Measurements from ENCODE around the gene CALN1.
A peak's percentile ranks its signal among the peaks of the same experiment; 100 is the strongest.
"Not testable (repeated sequence)": the region's sequence is repeated elsewhere in the genome, so short reads cannot be mapped to it uniquely, and the experiment has no call there.

CALN1 gene

GRCh38 chr7:71851776-71852498 lies 560.2 kb downstream of the CALN1 start:
- FAIRE-seq, result no peak

DNA sequence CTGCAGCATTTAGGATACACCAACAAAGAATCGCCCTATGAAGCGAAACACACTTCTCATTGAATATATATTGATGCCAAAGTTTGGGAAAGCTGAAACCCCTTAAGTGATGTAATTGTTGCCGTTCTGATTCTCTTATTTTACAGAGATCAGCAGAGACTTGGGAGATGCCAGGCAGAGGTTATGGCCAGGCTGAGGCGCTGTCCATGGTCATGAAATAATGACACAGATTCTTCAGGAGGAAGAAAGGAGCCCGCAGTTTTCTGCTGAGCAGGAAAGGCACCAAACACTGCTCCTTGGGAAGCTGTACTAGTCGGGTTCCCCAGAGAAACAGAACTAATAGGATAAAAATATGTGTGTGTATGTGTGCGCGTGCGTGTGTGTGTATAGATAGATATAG lies 566.0 kb downstream of the CALN1 start:
- no peak for FAIRE-seq

- no peak for FAIRE-seq
These were observed 568.5 kb downstream of the CALN1 start for GRCh38 chr7:71843676-71844075.

DNA sequence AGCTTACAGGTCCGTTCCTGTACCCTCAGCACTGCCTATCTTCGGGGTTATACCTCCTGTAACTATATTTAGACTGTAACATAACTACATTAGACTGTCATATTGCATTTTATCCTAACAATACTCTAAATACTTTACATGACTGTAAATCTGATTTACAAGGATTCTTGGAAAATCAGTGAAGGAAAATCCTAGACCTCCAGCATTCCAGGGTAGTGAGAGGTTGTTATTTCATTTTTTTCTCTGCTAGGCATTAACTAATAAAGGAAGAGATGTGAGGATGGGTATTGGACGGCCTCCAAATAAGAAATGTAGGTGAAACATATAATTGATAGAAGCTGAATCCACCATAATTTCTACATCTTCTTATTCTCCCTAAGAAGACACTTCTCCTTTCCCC lies 569.4 kb downstream of the CALN1 start:
- FAIRE-seq, result no peak

- no peak for FAIRE-seq
These were observed 569.8 kb downstream of the CALN1 start for GRCh38 chr7:71842381-71842780.

DNA sequence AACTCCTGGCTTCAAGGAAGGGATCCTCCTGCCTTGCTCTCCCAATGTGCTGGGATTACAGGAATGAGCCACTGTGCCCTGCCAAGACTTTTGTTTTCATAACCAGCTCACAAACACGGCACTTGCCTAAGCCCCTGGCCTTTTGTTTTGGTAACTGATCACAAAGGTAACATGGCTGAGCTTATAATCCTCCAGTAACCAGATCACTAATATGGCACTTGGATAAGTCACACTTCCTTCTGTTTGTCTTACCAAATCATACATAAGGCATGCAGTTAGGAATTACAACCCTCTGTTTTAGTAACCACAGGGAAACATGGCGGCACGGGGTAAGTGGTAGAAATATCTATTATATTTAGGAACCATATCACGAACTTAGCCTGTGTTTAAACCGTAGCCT lies 577.1 kb downstream of the CALN1 start:
- no peak for FAIRE-seq

DNA sequence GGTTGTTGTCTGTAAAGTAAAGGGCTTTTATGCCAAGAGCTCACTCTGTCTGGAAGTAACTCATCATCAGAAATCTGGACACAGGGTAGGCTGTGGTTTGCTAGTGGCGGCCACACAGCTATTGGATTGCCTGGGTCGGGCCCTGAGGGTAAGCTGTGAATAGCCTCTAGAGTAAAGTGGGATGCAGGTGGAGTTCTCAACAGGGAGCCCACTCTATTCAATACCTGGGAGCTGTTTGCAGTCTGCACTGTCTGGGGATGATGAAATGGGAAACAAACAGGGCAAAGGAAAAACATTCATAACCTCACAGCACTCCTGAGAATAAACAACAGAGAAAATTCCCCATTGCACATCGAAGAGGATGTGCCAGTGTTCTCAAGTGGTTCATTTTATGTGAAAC lies 582.6 kb downstream of the CALN1 start:
- FAIRE-seq, result no peak

DNA sequence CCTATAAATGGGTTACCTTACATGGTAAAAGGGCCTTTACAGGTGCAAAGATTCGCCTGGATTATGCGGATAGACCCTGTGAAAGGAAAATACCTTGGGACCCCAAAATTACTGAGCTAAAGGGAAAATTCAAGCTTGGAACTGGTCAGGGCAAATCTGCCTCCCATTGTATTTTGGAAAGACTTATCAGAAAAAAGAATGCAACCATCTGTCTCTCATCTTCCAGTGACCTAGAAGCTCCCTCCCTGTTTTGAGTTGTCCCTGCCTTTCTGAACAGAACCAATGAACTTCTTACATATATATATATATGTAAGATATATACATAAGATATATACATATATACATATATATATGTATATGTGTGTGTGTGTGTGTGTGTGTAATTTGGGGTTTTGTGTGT lies 583.8 kb downstream of the CALN1 start:
- no peak for FAIRE-seq

DNA sequence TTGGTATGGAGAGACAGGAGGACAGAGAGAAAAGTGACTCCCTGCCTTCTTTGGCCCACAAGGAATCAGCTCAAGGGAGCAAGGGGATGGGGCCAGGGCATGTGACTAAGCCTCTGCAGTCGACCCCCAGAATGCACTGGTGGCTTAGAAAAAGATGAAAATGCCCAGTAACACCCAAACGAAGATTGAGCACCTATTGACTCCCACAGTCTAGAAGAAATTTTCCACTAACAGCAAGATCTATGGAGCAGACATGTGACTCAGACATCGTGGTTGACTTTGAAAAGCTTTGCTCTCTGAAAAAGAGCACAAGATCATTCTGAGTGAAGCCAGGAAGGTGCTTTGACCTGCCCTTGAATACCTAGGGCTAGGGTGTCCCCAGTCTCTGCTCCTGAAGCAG lies 586.0 kb downstream of the CALN1 start:
- FAIRE-seq, result no peak

DNA sequence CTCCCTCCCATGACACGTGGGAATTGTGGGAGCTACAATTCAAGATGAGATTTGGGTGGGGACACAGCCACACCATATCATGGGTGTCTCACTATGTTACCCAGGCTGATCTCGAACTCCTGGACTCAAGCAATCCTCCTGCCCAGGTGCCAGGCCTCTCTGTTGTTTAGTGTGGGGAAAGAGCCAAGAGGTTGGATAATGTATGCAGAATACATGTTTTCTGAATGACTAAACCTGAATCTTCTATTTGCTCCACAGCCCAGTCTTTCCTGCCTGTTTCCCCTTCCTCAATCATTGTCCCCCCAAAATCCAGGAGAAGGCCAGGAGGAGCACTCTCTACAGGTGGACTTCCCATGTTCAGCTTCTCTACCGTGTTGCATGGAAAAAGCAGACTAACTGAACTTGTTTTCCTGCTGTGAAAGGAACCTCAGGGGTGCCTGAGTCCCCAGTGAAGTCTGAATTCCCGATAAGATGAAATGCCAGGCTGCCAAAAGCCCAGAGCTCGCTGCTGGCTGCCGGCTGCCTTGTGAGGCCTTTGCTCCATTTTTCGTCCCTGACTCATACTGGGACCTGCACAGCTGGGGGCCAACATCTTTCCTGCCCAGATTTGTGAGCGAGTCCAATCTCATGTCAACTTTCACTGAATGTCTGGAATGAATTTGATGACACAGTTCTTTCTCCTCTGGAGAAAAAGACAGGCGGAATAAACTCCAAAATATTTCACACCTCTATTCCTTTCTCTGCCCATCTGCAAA lies 588.0 kb downstream of the CALN1 start:
- no peak for FAIRE-seq

DNA sequence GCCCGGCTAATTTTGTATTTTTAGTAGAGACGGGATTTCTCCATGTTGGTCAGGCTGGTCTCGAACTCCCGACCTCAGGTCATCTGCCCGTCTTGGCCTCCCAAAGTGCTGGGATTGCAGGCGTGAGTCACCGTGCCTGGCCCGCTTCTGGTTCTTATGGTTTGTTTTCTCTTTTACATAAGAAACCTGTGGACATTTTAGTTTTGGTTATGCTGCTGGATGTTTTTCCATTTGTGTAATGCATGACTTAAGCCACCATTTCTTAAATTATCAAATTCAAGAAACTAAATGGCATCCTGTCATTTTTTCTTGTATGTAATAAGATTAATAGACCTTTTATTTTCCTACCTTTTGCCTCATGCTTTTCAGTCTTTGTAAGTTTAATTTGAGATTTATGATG lies 589.7 kb downstream of the CALN1 start:
- not testable (repeated sequence) for FAIRE-seq

- no peak for FAIRE-seq
These were observed 594.2 kb downstream of the CALN1 start for GRCh38 chr7:71817916-71818315.

- peak; percentile 89 for FAIRE-seq
These were observed 604.0 kb downstream of the CALN1 start for GRCh38 chr7:71808115-71808514.

GRCh38 chr7:71804256-71804655 lies 607.9 kb downstream of the CALN1 start:
- FAIRE-seq, result no peak

- FAIRE-seq, result no peak
These were observed 610.2 kb downstream of the CALN1 start for GRCh38 chr7:71801976-71802375.

- no peak for FAIRE-seq
These were observed 611.8 kb downstream of the CALN1 start for GRCh38 chr7:71800321-71800720.

GRCh38 chr7:71795410-71795809 lies 616.7 kb downstream of the CALN1 start:
- FAIRE-seq, result no peak

- FAIRE-seq, result no peak
These were observed 618.9 kb downstream of the CALN1 start for GRCh38 chr7:71793251-71793650.

- no peak for FAIRE-seq
These were observed 624.6 kb downstream of the CALN1 start for GRCh38 chr7:71787513-71787912.

- no peak for FAIRE-seq
These were observed 626.9 kb downstream of the CALN1 start for GRCh38 chr7:71785216-71785615.

DNA sequence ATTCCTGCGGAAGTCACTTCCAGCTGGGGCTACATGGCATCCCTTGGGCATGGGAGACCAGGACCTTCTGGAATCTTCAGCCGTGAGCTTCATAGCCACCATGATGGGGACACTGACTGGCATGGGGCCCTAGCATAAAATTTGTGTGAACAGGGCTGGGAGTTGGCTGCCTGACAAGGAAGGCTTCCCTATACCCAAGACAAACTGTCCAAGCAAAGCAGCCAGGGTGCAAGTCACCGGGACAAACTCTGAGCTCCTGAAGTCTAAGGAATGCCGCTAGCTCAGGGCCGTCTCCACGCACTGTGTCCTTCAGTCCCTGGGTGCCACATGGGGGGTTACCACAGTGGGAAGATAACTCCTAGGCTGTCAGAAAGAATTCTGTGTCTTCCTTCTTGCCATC lies 627.4 kb downstream of the CALN1 start:
- no peak for FAIRE-seq

- no peak for FAIRE-seq
These were observed 628.0 kb downstream of the CALN1 start for GRCh38 chr7:71784180-71784579.

- FAIRE-seq, result no peak
These were observed 628.4 kb downstream of the CALN1 start for GRCh38 chr7:71783779-71784178.

- no peak for FAIRE-seq
These were observed 630.1 kb downstream of the CALN1 start for GRCh38 chr7:71782051-71782450.

DNA sequence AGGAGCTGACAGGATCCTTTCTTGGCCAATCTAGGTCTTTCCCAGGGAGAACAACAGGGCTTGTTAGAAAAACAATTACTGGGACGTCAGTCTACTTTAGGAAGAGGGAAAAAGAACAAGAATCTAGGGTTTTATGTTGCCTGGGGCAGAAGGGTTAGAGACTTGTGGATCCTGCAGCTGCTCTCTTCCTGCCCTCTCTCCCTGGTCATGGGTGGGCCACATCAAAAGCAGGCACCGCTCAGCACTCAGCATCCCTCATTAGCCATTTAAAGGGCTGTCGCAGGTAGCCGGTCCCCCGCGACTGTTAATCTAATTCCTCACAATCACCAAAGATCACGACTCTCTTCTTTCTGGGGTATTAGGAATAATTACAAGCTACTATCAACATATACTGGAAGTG lies 631.9 kb downstream of the CALN1 start:
- FAIRE-seq, result no peak

Measured in A204.1 (cell line).